Measurements from ENCODE around the gene TAS2R42.

DNA sequence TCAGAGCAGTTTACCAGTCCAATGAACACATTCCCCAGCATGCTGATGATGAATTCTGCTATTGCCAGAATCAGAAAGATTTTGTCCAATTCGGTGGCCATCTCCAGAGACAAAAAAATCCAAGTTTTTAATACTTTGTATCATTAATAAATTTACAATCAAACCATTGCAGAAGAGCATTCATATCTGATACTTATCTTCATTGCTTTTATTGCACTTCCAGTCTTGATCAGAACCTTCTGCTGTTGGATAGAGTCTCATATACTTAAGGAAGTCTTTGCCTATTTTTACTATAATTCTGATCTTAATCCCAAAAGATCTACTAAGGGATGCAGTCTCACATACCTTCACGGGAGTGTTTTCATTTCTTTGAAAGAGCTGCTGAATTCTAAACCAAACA, at the start of gene TAS2R42:
- no peak for TF ChIP-seq EZH2 (IDR thresholded peaks at IDR 0.05; ENCODE audit: borderline replicate concordance, low read length)
- TF ChIP-seq CTCF (IDR thresholded peaks at IDR 0.05; ENCODE audit: low read length): no peak

Measured in OCI-LY1 (cell line).